HG03159 (cell line): ENCODE measurements around the gene PPP1R7.

Experiments
- ATAC-seq: cut with Tn5 transposase; IDR thresholded peaks from one replicate; pipeline ENCODE4 v1.9.1; 2021; ENCODE audit warnings: mild to moderate bottlenecking, moderate library complexity; ENCODE audit not compliant: unreplicated experiment

Gene PPP1R7

GRCh38 chr2:241161646-241162281 is 11.5 kb downstream of the PPP1R7 start:
- no peak for ATAC-seq

- no peak for ATAC-seq
Measured at GRCh38 chr2:241163601-241164118, 13.4 kb downstream of the PPP1R7 start.

- ATAC-seq, result no peak
Measured at GRCh38 chr2:241168366-241168765, 18.1 kb downstream of the PPP1R7 start.

- ATAC-seq, result no peak
Measured at GRCh38 chr2:241173557-241173956, 23.3 kb downstream of the PPP1R7 start.

- ATAC-seq, result no peak
Measured at GRCh38 chr2:241177526-241178334, 27.5 kb downstream of the PPP1R7 start.

DNA sequence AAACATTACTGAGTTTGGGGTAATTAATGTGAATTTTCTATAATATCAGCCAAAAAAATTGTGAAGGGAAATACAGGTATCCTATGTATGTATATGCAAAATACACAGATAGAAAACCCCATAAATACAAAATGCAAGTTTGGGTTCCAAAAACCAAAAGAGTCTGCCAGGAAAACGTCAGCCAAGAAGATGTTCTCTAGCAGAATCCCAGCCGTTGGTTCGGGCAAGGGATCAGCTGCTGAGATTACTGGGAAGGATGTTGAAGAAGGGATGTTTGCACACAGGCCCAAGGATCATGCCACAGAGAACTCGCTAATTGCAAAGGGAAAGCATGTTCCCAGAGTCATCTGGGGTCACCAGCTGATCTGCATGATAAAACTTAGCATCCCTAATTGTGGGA is 28.7 kb downstream of the PPP1R7 start:
- ATAC-seq, result no peak

DNA sequence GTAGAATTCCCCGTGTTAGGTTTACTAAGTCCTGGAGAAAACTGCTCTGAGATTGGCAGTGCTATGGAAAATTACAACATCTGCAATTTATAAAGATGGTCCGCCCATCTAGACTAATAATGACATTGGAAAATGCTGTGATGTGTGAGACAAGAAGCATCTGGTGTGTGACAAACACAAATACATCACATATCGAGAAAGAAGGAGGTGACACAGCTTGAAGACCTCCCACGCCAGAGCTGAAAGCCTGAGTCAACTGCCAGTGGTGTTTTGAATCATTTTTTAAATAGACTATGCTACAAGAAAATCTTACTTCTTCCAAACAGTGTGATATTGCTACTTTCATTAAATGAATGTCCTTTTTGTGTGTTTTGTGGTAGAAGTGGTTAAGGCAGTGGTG is 29.6 kb downstream of the PPP1R7 start:
- ATAC-seq, result no peak

DNA sequence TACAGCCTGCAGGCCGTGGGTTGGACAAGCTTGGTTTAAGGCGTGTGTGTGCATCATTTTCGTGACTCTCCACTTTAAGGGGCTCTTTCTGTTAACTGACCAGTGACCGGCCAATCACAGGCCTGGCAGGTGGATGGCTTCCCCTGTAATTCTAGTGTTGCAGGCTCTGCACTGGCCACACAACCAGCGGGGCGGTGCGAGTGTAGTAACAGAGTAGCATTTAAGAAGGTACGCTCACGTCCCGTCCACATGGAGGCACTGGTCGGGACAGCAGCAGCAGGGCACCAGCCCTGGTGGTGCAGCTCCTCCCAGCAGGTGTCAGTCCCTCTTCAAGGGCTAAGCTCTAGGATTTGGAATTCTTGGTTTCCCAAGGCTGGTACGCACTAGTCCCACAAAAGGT is 30.2 kb downstream of the PPP1R7 start:
- no peak for ATAC-seq

GRCh38 chr2:241182126-241182525 is 31.9 kb downstream of the PPP1R7 start:
- no peak for ATAC-seq

- ATAC-seq, result no peak
Measured at GRCh38 chr2:241182531-241183133, 32.4 kb downstream of the PPP1R7 start.

- ATAC-seq, result no peak
Measured at GRCh38 chr2:241183221-241183620, 33.0 kb downstream of the PPP1R7 start.

GRCh38 chr2:241184901-241185300 is 34.6 kb downstream of the PPP1R7 start:
- no peak for ATAC-seq

- no peak for ATAC-seq
Measured at GRCh38 chr2:241185961-241186360, 35.7 kb downstream of the PPP1R7 start.

DNA sequence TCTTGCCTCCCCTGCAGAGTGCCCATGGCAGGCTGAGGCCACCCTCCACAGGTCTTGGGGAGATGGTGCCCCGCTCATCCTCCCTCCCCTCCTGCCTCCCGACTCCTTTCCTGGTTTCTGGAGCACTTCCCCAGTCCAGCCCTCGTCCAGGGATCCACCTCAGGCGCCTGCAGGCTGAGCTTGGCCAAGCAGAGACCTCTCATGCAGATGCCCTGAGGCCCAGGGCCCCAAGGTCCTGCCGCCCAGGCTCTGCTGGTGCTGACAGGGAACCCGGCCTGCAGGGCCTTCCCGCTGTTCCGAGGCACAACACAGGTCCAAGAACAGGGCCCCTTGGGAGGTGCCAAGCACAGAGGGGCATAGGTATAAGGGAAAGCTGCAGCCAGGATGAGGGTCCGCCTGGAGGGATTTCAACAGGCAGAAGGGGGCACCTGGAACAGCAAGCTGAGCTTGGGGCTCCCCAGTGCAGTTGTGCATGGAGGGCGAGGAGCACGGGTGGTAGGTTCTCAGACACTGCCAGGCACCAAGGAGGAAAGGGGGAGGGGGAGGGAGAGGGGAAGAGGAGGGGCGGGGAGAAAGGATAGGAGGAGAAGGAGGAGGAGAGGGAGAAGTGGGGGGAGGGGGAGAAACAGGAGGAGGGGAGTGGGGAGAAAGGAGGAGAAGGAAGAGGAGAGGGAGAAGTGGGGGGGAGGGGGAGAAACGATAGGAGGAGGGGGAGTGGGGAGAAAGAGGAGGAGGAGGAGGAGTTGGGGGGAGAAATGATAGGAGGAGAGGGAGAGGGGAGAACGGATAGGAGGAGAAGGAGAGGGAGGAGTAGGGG is 37.0 kb downstream of the PPP1R7 start:
- ATAC-seq, result no peak

- no peak for ATAC-seq
Measured at GRCh38 chr2:241187918-241188234, 37.6 kb downstream of the PPP1R7 start.

- ATAC-seq, result no peak
Measured at GRCh38 chr2:241188361-241189092, 38.3 kb downstream of the PPP1R7 start, which contains the start of gene ANO7. Gene ANO7, plus strand, starts transcription at chr2:241188677. Its CDS starts 1,387 bp downstream, at chr2:241190064.

DNA sequence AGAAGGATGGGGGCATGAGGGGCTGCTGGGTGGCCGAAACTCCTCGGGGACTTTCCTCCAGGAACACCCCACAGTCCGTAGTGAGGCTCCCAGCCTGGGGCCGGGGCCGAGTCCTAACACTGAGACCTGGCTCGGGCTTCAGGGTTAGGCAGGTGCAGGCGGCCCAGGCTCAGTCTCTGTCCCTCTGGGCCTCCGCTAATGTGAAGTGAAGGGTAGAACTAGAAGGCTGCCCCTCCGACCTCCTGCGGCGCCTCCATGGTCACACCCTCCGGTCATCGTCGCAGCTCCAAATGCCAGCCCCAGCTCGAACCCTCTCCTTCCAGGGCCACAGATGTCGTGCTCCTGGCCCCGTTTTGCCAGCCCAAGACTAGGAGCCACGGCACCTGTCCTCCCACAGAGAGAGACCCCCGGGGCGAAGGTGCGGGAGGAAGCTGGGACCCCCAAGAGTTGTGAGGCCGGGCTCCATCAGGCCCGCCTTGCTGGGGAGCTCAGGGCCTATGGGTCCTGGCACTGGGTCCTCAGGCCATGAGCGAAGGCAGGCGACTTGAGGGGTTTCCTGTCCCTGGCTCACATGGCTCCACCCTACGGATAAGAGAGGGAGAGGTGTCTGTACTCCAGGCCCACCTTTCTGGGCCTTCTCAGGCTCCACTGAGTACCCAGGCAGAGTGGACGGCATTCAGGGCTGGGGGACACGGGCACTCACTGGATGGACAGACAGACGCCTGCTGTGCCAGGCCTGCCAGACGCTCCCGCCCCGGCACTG is 39.0 kb downstream of the PPP1R7 start:
- ATAC-seq, result no peak

DNA sequence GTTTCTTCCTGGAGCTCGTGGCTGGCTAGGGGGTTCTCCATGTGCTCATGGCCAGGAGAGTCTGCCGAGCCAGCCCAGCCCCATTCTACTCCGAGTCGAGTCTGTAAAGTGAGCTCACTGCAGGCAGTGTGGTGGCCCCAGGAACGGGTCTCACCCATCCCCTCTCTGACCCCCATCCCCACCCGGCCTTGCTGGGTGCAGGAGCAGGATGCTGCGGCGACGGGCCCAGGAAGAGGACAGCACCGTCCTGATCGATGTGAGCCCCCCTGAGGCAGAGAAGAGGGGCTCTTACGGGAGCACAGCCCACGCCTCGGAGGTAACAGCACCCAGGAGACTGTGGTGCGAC is 39.6 kb downstream of the PPP1R7 start:
- no peak for ATAC-seq

DNA sequence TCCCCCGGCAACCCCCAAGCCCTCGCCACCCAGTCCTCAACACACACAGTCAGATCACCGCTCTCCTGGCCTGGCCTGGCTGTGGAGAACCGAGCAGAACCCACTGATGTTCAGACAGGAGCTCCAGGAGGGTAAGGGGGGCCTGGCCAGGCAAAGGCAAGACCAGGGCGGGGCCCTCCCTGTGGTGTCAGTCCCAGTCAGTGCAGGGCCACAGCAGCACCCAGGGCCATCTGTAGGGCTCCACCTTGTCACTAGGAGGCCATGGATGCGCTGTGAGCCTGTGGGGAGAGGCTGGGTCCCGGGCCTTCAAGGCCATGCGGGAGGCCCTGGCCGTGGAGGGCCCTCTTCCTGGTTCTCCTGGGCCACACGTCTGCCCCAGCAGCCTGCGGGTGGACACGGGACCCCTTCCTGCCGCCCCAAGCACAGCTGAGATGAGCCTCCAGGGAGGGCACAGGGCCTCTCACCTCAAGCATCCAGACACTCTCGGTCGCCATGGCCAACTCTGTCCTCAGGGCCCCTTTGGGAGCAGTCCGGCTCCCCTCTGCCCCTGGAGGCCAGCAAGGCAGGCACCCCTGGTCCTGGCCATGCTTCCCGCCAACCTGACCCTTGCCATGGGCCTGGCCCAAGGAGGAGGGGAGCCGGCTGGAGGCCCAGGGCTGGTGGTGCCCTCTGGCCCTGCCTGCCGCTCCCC is 40.2 kb downstream of the PPP1R7 start:
- ATAC-seq, result no peak
